ENCODE measurements around the gene USP13. TPM values are rescaled to one million over a fixed set of nuclear protein-coding genes. Genes with fewer than 3 reads are reported as not detected.

USP13 gene
- total and polyA plus RNA-seq, 2 of the 13 experiments (the other 11 are each of a cell fraction or from before 2014, with no cell fraction given), result 15.9 to 36.7 TPM

DNA sequence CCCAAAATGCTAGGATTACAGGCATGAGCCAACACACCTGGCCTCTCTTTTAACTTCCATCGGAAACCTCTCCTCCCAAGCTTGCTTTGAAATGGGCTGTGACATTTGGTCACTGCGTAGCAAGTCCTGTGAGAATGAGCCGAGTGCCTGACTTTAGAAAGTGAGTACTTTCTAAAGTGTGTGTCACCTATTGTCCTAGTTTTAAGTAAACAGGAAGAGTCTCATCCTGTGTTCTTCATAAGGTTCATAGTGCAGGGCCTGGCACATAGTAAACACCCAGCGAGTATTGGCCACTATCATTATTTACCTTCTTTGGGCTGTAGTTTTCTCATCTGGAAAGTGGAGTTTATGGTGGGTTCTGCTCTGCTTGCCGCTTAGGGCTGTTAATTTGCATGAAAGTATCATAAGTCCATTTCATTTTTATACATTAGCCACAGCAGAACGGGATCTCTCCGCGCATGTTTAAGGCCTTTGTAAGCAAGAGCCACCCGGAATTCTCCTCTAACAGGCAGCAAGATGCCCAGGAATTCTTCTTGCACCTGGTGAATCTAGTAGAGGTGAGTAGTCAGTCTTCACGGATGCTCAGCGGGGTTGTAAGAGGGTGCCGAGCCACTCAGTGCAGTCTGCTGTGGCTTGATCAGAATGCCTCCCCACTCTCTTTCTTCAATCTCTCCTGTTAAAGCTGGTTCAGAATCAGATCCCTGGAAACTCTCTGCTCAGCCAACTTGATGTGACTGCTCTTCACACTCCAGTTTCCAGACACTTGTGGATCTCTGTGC, 87.2 kb downstream of the USP13 start (continued):
- TF ChIP-seq SKI (IDR thresholded peaks at IDR 0.05; ENCODE audit: partially characterized antibody), result no peak
- TF ChIP-seq TSC22D2 (CRISPR knock-in tag; IDR thresholded peaks at IDR 0.05; ENCODE audit: borderline replicate concordance), result no peak
- no peak for TF ChIP-seq ZNF136 (CRISPR knock-in tag; IDR thresholded peaks at IDR 0.05; ENCODE audit: low read depth)
- TF ChIP-seq, protein P1, sequence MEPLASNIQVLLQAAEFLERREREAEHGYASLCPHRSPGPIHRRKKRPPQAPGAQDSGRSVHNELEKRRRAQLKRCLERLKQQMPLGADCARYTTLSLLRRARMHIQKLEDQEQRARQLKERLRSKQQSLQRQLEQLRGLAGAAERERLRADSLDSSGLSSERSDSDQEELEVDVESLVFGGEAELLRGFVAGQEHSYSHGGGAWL (CRISPR knock-in tag; IDR thresholded peaks at IDR 0.05), result no peak
- TF ChIP-seq LCORL (IDR thresholded peaks at IDR 0.05), result no peak
- TF ChIP-seq LCORL (CRISPR knock-in tag; IDR thresholded peaks at IDR 0.05), result peak; percentile 92
- no peak for TF ChIP-seq ZNF720 (CRISPR knock-in tag; IDR thresholded peaks at IDR 0.05)
- TF ChIP-seq ZNF143 (CRISPR knock-in tag; IDR thresholded peaks at IDR 0.05), result no peak
- no peak for TF ChIP-seq POLR2AphosphoS2 (IDR thresholded peaks at IDR 0.05; ENCODE audit: low read depth, low read length)
- TF ChIP-seq, protein P2, sequence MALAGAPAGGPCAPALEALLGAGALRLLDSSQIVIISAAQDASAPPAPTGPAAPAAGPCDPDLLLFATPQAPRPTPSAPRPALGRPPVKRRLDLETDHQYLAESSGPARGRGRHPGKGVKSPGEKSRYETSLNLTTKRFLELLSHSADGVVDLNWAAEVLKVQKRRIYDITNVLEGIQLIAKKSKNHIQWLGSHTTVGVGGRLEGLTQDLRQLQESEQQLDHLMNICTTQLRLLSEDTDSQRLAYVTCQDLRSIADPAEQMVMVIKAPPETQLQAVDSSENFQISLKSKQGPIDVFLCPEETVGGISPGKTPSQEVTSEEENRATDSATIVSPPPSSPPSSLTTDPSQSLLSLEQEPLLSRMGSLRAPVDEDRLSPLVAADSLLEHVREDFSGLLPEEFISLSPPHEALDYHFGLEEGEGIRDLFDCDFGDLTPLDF (CRISPR knock-in tag; IDR thresholded peaks at IDR 0.05), result no peak
- TF ChIP-seq, protein P3, sequence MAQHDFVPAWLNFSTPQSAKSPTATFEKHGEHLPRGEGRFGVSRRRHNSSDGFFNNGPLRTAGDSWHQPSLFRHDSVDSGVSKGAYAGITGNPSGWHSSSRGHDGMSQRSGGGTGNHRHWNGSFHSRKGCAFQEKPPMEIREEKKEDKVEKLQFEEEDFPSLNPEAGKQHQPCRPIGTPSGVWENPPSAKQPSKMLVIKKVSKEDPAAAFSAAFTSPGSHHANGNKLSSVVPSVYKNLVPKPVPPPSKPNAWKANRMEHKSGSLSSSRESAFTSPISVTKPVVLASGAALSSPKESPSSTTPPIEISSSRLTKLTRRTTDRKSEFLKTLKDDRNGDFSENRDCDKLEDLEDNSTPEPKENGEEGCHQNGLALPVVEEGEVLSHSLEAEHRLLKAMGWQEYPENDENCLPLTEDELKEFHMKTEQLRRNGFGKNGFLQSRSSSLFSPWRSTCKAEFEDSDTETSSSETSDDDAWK (CRISPR knock-in tag; IDR thresholded peaks at IDR 0.05), result no peak
- TF ChIP-seq MIER2 (CRISPR knock-in tag; IDR thresholded peaks at IDR 0.05), result no peak
- TF ChIP-seq KMT2A (CRISPR knock-in tag; IDR thresholded peaks at IDR 0.05), result 0 out of 2 replicates have a peak, but pooled peaks have one; percentile 9
- TF ChIP-seq RELA (CRISPR knock-in tag; IDR thresholded peaks at IDR 0.05), result no peak
- TF ChIP-seq PHF20 (CRISPR knock-in tag; IDR thresholded peaks at IDR 0.05), result no peak
- TF ChIP-seq TRIM24 (CRISPR knock-in tag; IDR thresholded peaks at IDR 0.05), result no peak
- TF ChIP-seq NR2F1 (CRISPR knock-in tag; IDR thresholded peaks at IDR 0.05), result no peak
- TF ChIP-seq, protein P4, sequence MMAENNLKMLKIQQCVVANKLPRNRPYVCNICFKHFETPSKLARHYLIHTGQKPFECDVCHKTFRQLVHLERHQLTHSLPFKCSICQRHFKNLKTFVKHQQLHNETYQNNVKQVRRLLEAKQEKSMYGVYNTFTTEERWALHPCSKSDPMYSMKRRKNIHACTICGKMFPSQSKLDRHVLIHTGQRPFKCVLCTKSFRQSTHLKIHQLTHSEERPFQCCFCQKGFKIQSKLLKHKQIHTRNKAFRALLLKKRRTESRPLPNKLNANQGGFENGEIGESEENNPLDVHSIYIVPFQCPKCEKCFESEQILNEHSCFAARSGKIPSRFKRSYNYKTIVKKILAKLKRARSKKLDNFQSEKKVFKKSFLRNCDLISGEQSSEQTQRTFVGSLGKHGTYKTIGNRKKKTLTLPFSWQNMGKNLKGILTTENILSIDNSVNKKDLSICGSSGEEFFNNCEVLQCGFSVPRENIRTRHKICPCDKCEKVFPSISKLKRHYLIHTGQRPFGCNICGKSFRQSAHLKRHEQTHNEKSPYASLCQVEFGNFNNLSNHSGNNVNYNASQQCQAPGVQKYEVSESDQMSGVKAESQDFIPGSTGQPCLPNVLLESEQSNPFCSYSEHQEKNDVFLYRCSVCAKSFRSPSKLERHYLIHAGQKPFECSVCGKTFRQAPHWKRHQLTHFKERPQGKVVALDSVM (CRISPR knock-in tag; IDR thresholded peaks at IDR 0.05), result no peak; the same call in 1 of the 2 replicates
- TF ChIP-seq, protein P5, sequence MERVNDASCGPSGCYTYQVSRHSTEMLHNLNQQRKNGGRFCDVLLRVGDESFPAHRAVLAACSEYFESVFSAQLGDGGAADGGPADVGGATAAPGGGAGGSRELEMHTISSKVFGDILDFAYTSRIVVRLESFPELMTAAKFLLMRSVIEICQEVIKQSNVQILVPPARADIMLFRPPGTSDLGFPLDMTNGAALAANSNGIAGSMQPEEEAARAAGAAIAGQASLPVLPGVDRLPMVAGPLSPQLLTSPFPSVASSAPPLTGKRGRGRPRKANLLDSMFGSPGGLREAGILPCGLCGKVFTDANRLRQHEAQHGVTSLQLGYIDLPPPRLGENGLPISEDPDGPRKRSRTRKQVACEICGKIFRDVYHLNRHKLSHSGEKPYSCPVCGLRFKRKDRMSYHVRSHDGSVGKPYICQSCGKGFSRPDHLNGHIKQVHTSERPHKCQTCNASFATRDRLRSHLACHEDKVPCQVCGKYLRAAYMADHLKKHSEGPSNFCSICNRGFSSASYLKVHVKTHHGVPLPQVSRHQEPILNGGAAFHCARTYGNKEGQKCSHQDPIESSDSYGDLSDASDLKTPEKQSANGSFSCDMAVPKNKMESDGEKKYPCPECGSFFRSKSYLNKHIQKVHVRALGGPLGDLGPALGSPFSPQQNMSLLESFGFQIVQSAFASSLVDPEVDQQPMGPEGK (CRISPR knock-in tag; IDR thresholded peaks at IDR 0.05), result 0 out of 2 replicates have a peak, but pooled peaks have one; percentile 22
- TF ChIP-seq, protein P6, sequence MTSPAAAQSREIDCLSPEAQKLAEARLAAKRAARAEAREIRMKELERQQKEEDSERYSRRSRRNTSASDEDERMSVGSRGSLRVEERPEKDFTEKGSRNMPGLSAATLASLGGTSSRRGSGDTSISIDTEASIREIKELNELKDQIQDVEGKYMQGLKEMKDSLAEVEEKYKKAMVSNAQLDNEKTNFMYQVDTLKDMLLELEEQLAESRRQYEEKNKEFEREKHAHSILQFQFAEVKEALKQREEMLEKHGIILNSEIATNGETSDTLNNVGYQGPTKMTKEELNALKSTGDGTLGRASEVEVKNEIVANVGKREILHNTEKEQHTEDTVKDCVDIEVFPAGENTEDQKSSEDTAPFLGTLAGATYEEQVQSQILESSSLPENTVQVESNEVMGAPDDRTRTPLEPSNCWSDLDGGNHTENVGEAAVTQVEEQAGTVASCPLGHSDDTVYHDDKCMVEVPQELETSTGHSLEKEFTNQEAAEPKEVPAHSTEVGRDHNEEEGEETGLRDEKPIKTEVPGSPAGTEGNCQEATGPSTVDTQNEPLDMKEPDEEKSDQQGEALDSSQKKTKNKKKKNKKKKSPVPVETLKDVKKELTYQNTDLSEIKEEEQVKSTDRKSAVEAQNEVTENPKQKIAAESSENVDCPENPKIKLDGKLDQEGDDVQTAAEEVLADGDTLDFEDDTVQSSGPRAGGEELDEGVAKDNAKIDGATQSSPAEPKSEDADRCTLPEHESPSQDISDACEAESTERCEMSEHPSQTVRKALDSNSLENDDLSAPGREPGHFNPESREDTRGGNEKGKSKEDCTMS (CRISPR knock-in tag; conservative IDR thresholded peaks at IDR 0.05), result no peak
- TF ChIP-seq FOXO1 (CRISPR knock-in tag; IDR thresholded peaks at IDR 0.05), result peak; percentile 98

Data from HepG2 (cell line).